ENCODE measurements around the gene NQO1.
"Not testable (repeated sequence)": the region's sequence is repeated elsewhere in the genome, so short reads cannot be mapped to it uniquely, and the experiment has no call there.

NQO1 gene

GRCh38 chr16:69744363-69745231 is 18.2 kb upstream of the NQO1 start:
- Histone ChIP-seq H3K36me3 (ENCODE audit: low read depth) (peaks cover 98% of the 10 kb centered on the region), H3K4me3 (ENCODE audit: severe bottlenecking) (no peak overlapping the region), H3K4me1 (ENCODE audit: insufficient read depth, poor library complexity, severe bottlenecking) (peaks cover 12% of the 10 kb centered on the region), H3K27me3 (ENCODE audit: insufficient read depth, poor library complexity, severe bottlenecking) (no peaks in the 10 kb centered on the region), H3K27ac (ENCODE audit: poor library complexity, severe bottlenecking) (no peak overlapping the region), H3K9me3 (ENCODE audit: severe bottlenecking) (no peaks in the 10 kb centered on the region)
- no peak for TF ChIP-seq CTCF (IDR thresholded peaks at IDR 0.05; ENCODE audit: poor library complexity, severe bottlenecking)
- no peak for DNase-seq (ENCODE audit: low spot score)
- ATAC-seq (ENCODE audit: low read depth) = no peak

GRCh38 chr16:69741951-69742904 is 15.9 kb upstream of the NQO1 start:
- peak overlapping the region; percentile 55 for H3K27ac ChIP-seq (ENCODE audit: poor library complexity, severe bottlenecking)
- H3K4me3 ChIP-seq (ENCODE audit: severe bottlenecking) = no peak overlapping the region
- H3K27me3 ChIP-seq (ENCODE audit: insufficient read depth, poor library complexity, severe bottlenecking) = no peaks in the 10 kb centered on the region
- no peak for TF ChIP-seq CTCF (IDR thresholded peaks at IDR 0.05; ENCODE audit: poor library complexity, severe bottlenecking)
- H3K4me1 ChIP-seq (ENCODE audit: insufficient read depth, poor library complexity, severe bottlenecking) = peaks cover 12% of the 10 kb centered on the region
- ATAC-seq (ENCODE audit: low read depth) (peak; percentile 40; the same call in 2 of the 3 replicates), DNase-seq (ENCODE audit: low spot score) (peak; percentile 78)
- H3K36me3 ChIP-seq (ENCODE audit: low read depth) = peaks cover 75% of the 10 kb centered on the region
- no peaks in the 10 kb centered on the region for H3K9me3 ChIP-seq (ENCODE audit: severe bottlenecking)

GRCh38 chr16:69741519-69741918 is 15.2 kb upstream of the NQO1 start:
- Histone ChIP-seq H3K4me1 (ENCODE audit: insufficient read depth, poor library complexity, severe bottlenecking) (peaks cover 12% of the 10 kb centered on the region), H3K4me3 (ENCODE audit: severe bottlenecking) (no peak overlapping the region), H3K27ac (ENCODE audit: poor library complexity, severe bottlenecking) (peak overlapping the region; percentile 55), H3K9me3 (ENCODE audit: severe bottlenecking) (no peaks in the 10 kb centered on the region), H3K27me3 (ENCODE audit: insufficient read depth, poor library complexity, severe bottlenecking) (no peaks in the 10 kb centered on the region), H3K36me3 (ENCODE audit: low read depth) (peaks cover 71% of the 10 kb centered on the region)
- DNase-seq (ENCODE audit: low spot score) (no peak), ATAC-seq (ENCODE audit: low read depth) (peak; percentile 35)
- TF ChIP-seq CTCF (IDR thresholded peaks at IDR 0.05; ENCODE audit: poor library complexity, severe bottlenecking) = no peak

- no peak for TF ChIP-seq CTCF (IDR thresholded peaks at IDR 0.05; ENCODE audit: poor library complexity, severe bottlenecking)
- no peak for ATAC-seq (ENCODE audit: low read depth)
- H3K27me3 ChIP-seq (ENCODE audit: insufficient read depth, poor library complexity, severe bottlenecking) = no peaks in the 10 kb centered on the region
- no peaks in the 10 kb centered on the region for H3K9me3 ChIP-seq (ENCODE audit: severe bottlenecking)
- no peak overlapping the region for H3K27ac ChIP-seq (ENCODE audit: poor library complexity, severe bottlenecking)
- DNase-seq (ENCODE audit: low spot score) = no peak
- no peak overlapping the region for H3K4me3 ChIP-seq (ENCODE audit: severe bottlenecking)
- no peaks in the 10 kb centered on the region for H3K36me3 ChIP-seq (ENCODE audit: low read depth)
- peaks cover 9% of the 10 kb centered on the region for H3K4me1 ChIP-seq (ENCODE audit: insufficient read depth, poor library complexity, severe bottlenecking)
Measured at GRCh38 chr16:69732101-69732500, 5.7 kb upstream of the NQO1 start.

- not testable (repeated sequence) for H3K9me3 ChIP-seq (ENCODE audit: severe bottlenecking); H3K36me3 ChIP-seq (ENCODE audit: low read depth); H3K27ac ChIP-seq (ENCODE audit: poor library complexity, severe bottlenecking); ATAC-seq (ENCODE audit: low read depth); H3K27me3 ChIP-seq (ENCODE audit: insufficient read depth, poor library complexity, severe bottlenecking); H3K4me3 ChIP-seq (ENCODE audit: severe bottlenecking); DNase-seq (ENCODE audit: low spot score)
- peaks cover 10% of the 10 kb centered on the region for H3K4me1 ChIP-seq (ENCODE audit: insufficient read depth, poor library complexity, severe bottlenecking)
Measured at GRCh38 chr16:69731280-69731679, 4.9 kb upstream of the NQO1 start.

GRCh38 chr16:69729030-69729429 is 2.7 kb upstream of the NQO1 start:
- DNase-seq (ENCODE audit: low spot score); H3K36me3 ChIP-seq (ENCODE audit: low read depth); ATAC-seq (ENCODE audit: low read depth); H3K27me3 ChIP-seq (ENCODE audit: insufficient read depth, poor library complexity, severe bottlenecking); H3K9me3 ChIP-seq (ENCODE audit: severe bottlenecking); H3K27ac ChIP-seq (ENCODE audit: poor library complexity, severe bottlenecking); H3K4me3 ChIP-seq (ENCODE audit: severe bottlenecking): not testable (repeated sequence)
- peaks cover 23% of the 10 kb centered on the region for H3K4me1 ChIP-seq (ENCODE audit: insufficient read depth, poor library complexity, severe bottlenecking)
